Measurements from ENCODE around the gene MLLT6. TPM values are rescaled to one million over a fixed set of nuclear protein-coding genes. Genes with fewer than 3 reads are reported as not detected.

Gene MLLT6
- total RNA-seq (2014; rRNA removed; shearing (Covaris generic)): 81.7 and 94.9 TPM in 2 replicates
- 174 and 175 TPM in 2 replicates for total RNA-seq (2022)
- Bru-seq, nascent RNA: percentile 74 among the genes with signal in this experiment
- percentile 95 among the genes with signal in this experiment for BruChase-seq, experiment 1, labeled RNA remaining after a 6-hour chase
- BruChase-seq, experiment 2, labeled RNA remaining after a 2-hour chase: percentile 88 among the genes with signal in this experiment
- long read RNA-seq, transcript MLLT6-205 (1 exons, 2,937 nt): major isoform, 8 of 34 reads
- long read RNA-seq, partial matches to known transcripts: 4 of 34 reads
- long read RNA-seq, other reads (novel, unspliced or antisense): 22 of 34 reads

DNA sequence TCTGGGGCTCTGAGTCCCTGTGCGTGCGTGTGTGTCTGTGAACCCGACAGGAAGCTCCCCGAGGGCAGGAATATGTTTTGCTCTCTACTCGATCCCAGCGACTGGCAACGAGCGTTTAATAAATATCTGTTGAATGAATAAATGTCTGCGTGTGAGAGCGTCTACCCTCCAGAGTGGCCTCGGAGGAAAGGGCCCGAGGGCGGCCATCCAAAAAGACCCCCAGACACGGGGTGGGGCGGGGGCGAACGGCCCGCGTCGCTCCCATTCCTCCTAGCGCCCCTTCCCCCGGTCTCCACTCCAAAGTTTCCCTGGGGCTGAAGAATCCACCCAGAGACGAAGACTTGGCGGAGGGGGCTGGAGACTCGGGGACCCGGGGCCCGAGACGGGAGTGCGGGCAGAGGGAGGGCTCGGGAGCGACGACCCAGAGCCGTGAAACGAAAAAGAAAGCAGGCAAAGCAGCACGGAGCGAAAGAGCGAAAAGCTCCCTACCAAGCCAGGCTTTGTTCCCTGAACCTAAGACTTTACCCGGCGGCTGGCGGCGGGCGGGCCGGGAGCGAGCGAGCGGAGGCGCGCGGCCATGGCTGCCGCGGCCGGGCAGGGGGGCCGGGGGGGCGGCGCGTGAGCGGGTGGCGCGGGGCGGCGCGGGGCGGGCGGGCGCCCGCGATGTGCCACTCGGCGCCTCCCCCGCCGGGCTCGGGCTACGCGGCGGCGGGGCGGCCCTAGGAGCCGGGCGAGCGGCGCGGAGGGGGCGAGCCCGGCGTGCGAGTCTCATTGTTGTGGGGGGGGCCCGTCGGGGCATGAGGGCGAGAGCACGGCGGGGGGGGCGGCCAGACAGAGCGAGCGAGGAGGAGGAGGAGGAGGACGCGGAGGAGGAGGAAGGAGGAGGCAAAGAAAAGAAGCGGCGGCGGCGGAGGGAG is at the start of gene MLLT6:
MLLT6 (plus strand) TSS at position 668 of the 917 bp plus-strand sequence. CDS start 360 bp downstream, outside the sequence.
- peaks cover 29% of the 10 kb centered on the region for H3K36me3 ChIP-seq (ENCODE audit: insufficient read depth, low read length)
- H2AFZ ChIP-seq (ENCODE audit: low read length): peak within 1 kb of the TSS; percentile 44; the same call in 1 of the 2 replicates
- intact Hi-C loops (cut with micrococcal nuclease; ENCODE audit: unreplicated experiment): loop anchor here (1.0 kb wide), 1 partner anchor 29 kb away; no protein-coding TSS in a partner anchor
- H4K20me1 ChIP-seq (ENCODE audit: insufficient read depth, low read length): peaks cover 12% of the 10 kb centered on the region; the same call in 1 of the 2 replicates
- ChIA-PET POLR2A (interaction anchor here (0.5 to 1.7 kb wide), 4 partner anchors 14 to 164 kb away, joined by 3 to 6 read pairs (median 4); no protein-coding TSS in a partner anchor), CTCF (ENCODE audit: unreplicated experiment) (no interaction called here)
- BruUV-seq (replicated peaks): TSS peak; percentile 45
- peak within 1 kb of the TSS; percentile 90 for H3K4me3 ChIP-seq (ENCODE audit: low read depth, low read length, poor library complexity, severe bottlenecking)
- H3K27ac ChIP-seq (ENCODE audit: low read depth, low read length, poor library complexity, severe bottlenecking): peak within 1 kb of the TSS; percentile 92
- peaks cover 37% of the 10 kb centered on the region for H3K79me2 ChIP-seq (ENCODE audit: insufficient read depth, low read depth, low read length)
- peak within 1 kb of the TSS; percentile 100 for H3K4me2 ChIP-seq (ENCODE audit: low read length)
- no peaks in the 10 kb centered on the region for H3K9me3 ChIP-seq (ENCODE audit: low read length)
- DNase-seq (ENCODE audit: low spot score): peak; percentile 89
- TF ChIP-seq, protein P1, sequence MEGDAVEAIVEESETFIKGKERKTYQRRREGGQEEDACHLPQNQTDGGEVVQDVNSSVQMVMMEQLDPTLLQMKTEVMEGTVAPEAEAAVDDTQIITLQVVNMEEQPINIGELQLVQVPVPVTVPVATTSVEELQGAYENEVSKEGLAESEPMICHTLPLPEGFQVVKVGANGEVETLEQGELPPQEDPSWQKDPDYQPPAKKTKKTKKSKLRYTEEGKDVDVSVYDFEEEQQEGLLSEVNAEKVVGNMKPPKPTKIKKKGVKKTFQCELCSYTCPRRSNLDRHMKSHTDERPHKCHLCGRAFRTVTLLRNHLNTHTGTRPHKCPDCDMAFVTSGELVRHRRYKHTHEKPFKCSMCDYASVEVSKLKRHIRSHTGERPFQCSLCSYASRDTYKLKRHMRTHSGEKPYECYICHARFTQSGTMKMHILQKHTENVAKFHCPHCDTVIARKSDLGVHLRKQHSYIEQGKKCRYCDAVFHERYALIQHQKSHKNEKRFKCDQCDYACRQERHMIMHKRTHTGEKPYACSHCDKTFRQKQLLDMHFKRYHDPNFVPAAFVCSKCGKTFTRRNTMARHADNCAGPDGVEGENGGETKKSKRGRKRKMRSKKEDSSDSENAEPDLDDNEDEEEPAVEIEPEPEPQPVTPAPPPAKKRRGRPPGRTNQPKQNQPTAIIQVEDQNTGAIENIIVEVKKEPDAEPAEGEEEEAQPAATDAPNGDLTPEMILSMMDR (conservative IDR thresholded peaks at IDR 0.05; ENCODE audit: low read length): no peak
- no peak for TF ChIP-seq EZH2phosphoT487 (IDR thresholded peaks at IDR 0.05; ENCODE audit: borderline replicate concordance, low read depth, low read length)
- no peaks in the 10 kb centered on the region for H3K9me2 ChIP-seq (ENCODE audit: insufficient read depth, low read length)
- H3K4me1 ChIP-seq (ENCODE audit: insufficient read depth, low read length, poor library complexity, severe bottlenecking): peaks cover 38% of the 10 kb centered on the region

DNA sequence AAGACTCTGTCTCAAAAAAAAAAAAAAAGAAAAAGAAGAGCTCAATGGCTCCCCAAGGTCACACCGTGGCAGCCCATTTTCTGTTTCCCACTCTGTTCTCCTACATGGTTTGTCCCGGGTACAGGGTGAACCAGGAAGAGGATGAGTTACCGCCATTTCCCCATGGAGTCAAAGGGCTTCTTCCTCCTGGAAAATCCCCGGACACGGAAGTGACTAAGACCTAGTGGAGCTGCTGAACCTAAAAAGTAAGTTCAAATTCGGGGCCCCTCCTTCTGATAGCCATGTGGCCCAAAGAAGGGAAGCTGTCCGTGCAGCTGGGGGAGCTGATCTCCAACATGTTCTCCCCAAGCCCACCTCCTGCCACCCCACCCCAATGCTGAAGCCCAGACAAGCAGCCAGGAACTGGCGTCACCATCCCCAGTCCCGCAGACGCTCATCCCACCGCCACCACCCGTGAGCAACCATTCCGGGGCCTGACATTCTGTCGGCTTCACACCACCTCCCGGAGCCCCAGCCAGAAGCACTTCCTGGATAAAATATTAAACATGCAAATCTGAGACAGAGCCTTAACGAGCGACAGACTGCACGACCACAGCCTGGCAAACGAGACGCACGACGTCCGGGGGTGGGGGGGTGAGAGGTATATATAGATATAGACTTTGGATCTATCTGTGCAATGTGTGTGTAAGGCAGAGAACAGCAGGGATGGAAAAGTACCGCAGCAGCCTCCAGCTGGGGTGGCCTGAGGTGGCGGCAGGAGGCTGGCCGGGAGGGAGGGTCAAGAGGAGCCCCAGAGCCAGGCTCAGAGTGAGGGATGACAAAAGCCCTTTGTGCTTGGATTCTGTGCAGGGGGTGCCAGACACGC is 47.9 kb upstream of the MLLT6 start:
- TF ChIP-seq, protein P1 (conservative IDR thresholded peaks at IDR 0.05; ENCODE audit: low read length): no peak
- no peak for TF ChIP-seq EZH2phosphoT487 (IDR thresholded peaks at IDR 0.05; ENCODE audit: borderline replicate concordance, low read depth, low read length)
- BruUV-seq (replicated peaks): TSS peak; percentile 97

More for the DNA sequence above, 47.9 kb upstream of the MLLT6 start:
- Histone ChIP-seq H4K20me1 (ENCODE audit: insufficient read depth, low read length) (no peaks in the 10 kb centered on the region), H3K9me2 (ENCODE audit: insufficient read depth, low read length) (no peaks in the 10 kb centered on the region), H3K4me3 (ENCODE audit: low read depth, low read length, poor library complexity, severe bottlenecking) (peak overlapping the region; percentile 62), H3K36me3 (ENCODE audit: insufficient read depth, low read length) (no peaks in the 10 kb centered on the region), H3K4me1 (ENCODE audit: insufficient read depth, low read length, poor library complexity, severe bottlenecking) (peaks cover 37% of the 10 kb centered on the region), H2AFZ (ENCODE audit: low read length) (peak overlapping the region; percentile 69), H3K4me2 (ENCODE audit: low read length) (peak overlapping the region; percentile 65), H3K79me2 (ENCODE audit: insufficient read depth, low read depth, low read length) (no peaks in the 10 kb centered on the region), H3K9me3 (ENCODE audit: low read length) (no peaks in the 10 kb centered on the region), H3K27ac (ENCODE audit: low read depth, low read length, poor library complexity, severe bottlenecking) (peak overlapping the region; percentile 63)
- intact Hi-C loops (cut with micrococcal nuclease; ENCODE audit: unreplicated experiment): no loop called here
- DNase-seq (ENCODE audit: low spot score): peak; percentile 70
- CTCF ChIA-PET (ENCODE audit: unreplicated experiment): interaction anchor here (1.0 kb wide), 1 partner anchor 10 kb away, joined by 3 read pairs; no protein-coding TSS in a partner anchor
- POLR2A ChIA-PET: interaction anchor here (1.4 kb wide), 1 partner anchor 98 kb away, joined by 5 read pairs; no protein-coding TSS in a partner anchor

Measured in OCI-LY7 (cell line).